Measurements from ENCODE around the gene RNF166.

The RNF166 gene

DNA sequence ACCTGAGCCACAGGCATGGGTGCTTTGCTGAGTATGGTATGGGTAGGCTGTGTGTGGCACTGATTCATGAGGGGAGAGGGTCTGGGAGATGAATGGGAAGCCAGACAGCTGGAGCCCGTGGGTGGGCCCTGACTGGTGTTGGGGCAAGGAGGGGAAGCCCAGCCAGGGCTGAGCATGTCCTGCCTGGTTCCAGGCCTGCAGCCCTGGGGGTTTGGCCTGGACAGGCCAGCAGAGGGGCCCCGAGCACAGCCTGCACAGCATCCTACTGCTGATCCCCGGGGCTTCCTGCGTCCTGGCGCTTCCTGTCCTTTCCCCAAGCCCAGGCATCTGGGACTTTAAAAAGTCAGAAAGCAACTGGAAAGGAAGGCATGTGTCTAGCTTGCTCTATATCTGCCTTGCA is 38.7 kb downstream of the RNF166 start:
- H3K9me3 ChIP-seq (ENCODE audit: insufficient read depth, low read length, severe bottlenecking), result no peaks in the 10 kb centered on the region
- TF ChIP-seq EZH2 (IDR thresholded peaks at IDR 0.05; ENCODE audit: borderline replicate concordance, low read depth, low read length, severe bottlenecking), result no peak
- TF ChIP-seq, protein P1, sequence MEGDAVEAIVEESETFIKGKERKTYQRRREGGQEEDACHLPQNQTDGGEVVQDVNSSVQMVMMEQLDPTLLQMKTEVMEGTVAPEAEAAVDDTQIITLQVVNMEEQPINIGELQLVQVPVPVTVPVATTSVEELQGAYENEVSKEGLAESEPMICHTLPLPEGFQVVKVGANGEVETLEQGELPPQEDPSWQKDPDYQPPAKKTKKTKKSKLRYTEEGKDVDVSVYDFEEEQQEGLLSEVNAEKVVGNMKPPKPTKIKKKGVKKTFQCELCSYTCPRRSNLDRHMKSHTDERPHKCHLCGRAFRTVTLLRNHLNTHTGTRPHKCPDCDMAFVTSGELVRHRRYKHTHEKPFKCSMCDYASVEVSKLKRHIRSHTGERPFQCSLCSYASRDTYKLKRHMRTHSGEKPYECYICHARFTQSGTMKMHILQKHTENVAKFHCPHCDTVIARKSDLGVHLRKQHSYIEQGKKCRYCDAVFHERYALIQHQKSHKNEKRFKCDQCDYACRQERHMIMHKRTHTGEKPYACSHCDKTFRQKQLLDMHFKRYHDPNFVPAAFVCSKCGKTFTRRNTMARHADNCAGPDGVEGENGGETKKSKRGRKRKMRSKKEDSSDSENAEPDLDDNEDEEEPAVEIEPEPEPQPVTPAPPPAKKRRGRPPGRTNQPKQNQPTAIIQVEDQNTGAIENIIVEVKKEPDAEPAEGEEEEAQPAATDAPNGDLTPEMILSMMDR (IDR thresholded peaks at IDR 0.05; ENCODE audit: borderline replicate concordance, extremely low read depth, low read length, poor library complexity, severe bottlenecking), result no peak
- no peak for DNase-seq
- H3K4me2 ChIP-seq (ENCODE audit: insufficient read depth, low read length), result no peak overlapping the region
- H2AFZ ChIP-seq (ENCODE audit: low read depth, low read length), result no peak overlapping the region
- H3K9ac ChIP-seq (ENCODE audit: low read depth, low read length), result no peak overlapping the region
- H3K27me3 ChIP-seq (ENCODE audit: insufficient read depth, low read length, poor library complexity), result no peaks in the 10 kb centered on the region
- no peak overlapping the region for H3K27ac ChIP-seq (ENCODE audit: low read length)
- H3K4me1 ChIP-seq (ENCODE audit: insufficient read depth, low read length), result peaks cover 8% of the 10 kb centered on the region
- H3K4me3 ChIP-seq (ENCODE audit: low read depth in 1 of 2, low read length in 2 of 2), result no peak overlapping the region
- 0 out of 2 replicates have a peak, but pooled peaks cover 3% of the 10 kb centered on the region for H4K20me1 ChIP-seq (ENCODE audit: insufficient read depth, low read length)
- H3K36me3 ChIP-seq (ENCODE audit: insufficient read depth, low read length), result no peaks in the 10 kb centered on the region
- peaks cover 9% of the 10 kb centered on the region for H3K79me2 ChIP-seq (ENCODE audit: insufficient read depth, low read length)
- ATAC-seq (ENCODE audit: insufficient read depth, low read depth), result no peak

DNA sequence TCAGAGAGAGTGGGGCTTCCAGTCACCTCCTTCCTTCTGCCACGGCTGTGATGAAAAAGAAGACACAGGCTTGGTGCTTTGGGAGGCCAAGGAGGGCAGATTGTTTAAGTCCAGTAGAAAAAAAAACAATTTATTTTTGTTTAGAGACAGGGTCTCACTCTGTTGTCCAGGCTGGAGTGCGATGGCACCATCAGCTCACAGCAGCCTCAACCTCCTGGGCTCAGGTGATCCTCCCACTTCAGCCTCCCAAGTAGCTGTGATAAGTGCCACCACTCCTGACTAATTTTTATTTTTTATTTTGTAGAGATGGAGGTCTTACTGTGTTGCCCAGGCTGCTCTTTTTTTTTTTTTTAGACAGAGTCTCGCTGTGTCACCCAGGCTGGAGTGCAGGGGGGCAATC is 40.6 kb downstream of the RNF166 start:
- Histone ChIP-seq H3K36me3 (ENCODE audit: insufficient read depth, low read length) (no peaks in the 10 kb centered on the region), H3K4me3 (ENCODE audit: low read depth in 1 of 2, low read length in 2 of 2) (no peak overlapping the region), H3K27me3 (ENCODE audit: insufficient read depth, low read length, poor library complexity) (no peaks in the 10 kb centered on the region), H3K9ac (ENCODE audit: low read depth, low read length) (no peak overlapping the region), H3K79me2 (ENCODE audit: insufficient read depth, low read length) (peaks cover 28% of the 10 kb centered on the region), H3K4me1 (ENCODE audit: insufficient read depth, low read length) (peaks cover 23% of the 10 kb centered on the region), H4K20me1 (ENCODE audit: insufficient read depth, low read length) (no peaks in the 10 kb centered on the region), H3K4me2 (ENCODE audit: insufficient read depth, low read length) (no peak overlapping the region), H2AFZ (ENCODE audit: low read depth, low read length) (no peak overlapping the region), H3K27ac (ENCODE audit: low read length) (no peak overlapping the region), H3K9me3 (ENCODE audit: insufficient read depth, low read length, severe bottlenecking) (no peaks in the 10 kb centered on the region)
- ATAC-seq (ENCODE audit: insufficient read depth, low read depth) (no peak), DNase-seq (no peak)
- TF ChIP-seq EZH2 (IDR thresholded peaks at IDR 0.05; ENCODE audit: borderline replicate concordance, low read depth, low read length, severe bottlenecking), result no peak
- TF ChIP-seq, protein P1 (IDR thresholded peaks at IDR 0.05; ENCODE audit: borderline replicate concordance, extremely low read depth, low read length, poor library complexity, severe bottlenecking), result no peak

DNA sequence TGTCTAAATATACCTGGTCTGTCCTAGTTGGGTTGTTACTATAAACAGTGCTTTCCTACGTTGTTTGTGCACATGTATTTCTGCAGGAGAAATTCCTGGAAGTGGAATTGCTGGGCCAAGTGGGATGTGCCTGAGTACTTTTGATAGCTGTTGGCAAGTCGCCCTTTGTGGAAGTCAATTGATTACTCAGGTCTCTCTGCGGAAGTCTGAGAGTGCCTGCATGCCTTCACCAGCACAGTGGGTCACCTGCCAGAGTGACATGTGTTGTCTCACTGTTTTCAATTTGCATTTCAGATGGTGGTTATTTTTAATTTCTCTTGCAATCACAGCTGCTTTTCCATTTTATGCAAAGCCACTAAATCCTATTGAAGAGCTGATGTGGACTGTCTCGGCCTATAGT is 41.1 kb downstream of the RNF166 start:
- no peak overlapping the region for H3K27ac ChIP-seq (ENCODE audit: low read length)
- H3K36me3 ChIP-seq (ENCODE audit: insufficient read depth, low read length), result 0 out of 2 replicates have a peak, but pooled peaks cover 1% of the 10 kb centered on the region
- H3K27me3 ChIP-seq (ENCODE audit: insufficient read depth, low read length, poor library complexity), result no peaks in the 10 kb centered on the region
- H3K9ac ChIP-seq (ENCODE audit: low read depth, low read length), result no peak overlapping the region
- peaks cover 31% of the 10 kb centered on the region for H3K79me2 ChIP-seq (ENCODE audit: insufficient read depth, low read length)
- no peak overlapping the region for H3K4me2 ChIP-seq (ENCODE audit: insufficient read depth, low read length)
- H4K20me1 ChIP-seq (ENCODE audit: insufficient read depth, low read length), result no peaks in the 10 kb centered on the region
- no peaks in the 10 kb centered on the region for H3K9me3 ChIP-seq (ENCODE audit: insufficient read depth, low read length, severe bottlenecking)
- ATAC-seq (ENCODE audit: insufficient read depth, low read depth) (no peak), DNase-seq (no peak)
- H3K4me1 ChIP-seq (ENCODE audit: insufficient read depth, low read length), result peaks cover 23% of the 10 kb centered on the region
- H3K4me3 ChIP-seq (ENCODE audit: low read depth in 1 of 2, low read length in 2 of 2), result no peak overlapping the region
- H2AFZ ChIP-seq (ENCODE audit: low read depth, low read length), result no peak overlapping the region
- no peak for TF ChIP-seq EZH2 (IDR thresholded peaks at IDR 0.05; ENCODE audit: borderline replicate concordance, low read depth, low read length, severe bottlenecking)
- TF ChIP-seq, protein P1 (IDR thresholded peaks at IDR 0.05; ENCODE audit: borderline replicate concordance, extremely low read depth, low read length, poor library complexity, severe bottlenecking), result no peak

Measured in DND-41 (cell line).